ENCODE data around the gene B4GALNT3.
"Not testable (repeated sequence)": the region's sequence is repeated elsewhere in the genome, so short reads cannot be mapped to it uniquely, and the experiment has no call there.

B4GALNT3 gene

GRCh38 chr12:459430-460258, at the start of gene B4GALNT3:
B4GALNT3 (plus strand) TSS chr12:459939; CDS start chr12:460377, 438 bp downstream.
- no peak for DNase-seq

- DNase-seq = no peak
These were observed 44.9 kb upstream of the B4GALNT3 start for GRCh38 chr12:414859-415258.

GRCh38 chr12:418432-418831, 41.3 kb upstream of the B4GALNT3 start:
- DNase-seq = no peak

GRCh38 chr12:422526-422925, 37.2 kb upstream of the B4GALNT3 start:
- DNase-seq = no peak

- DNase-seq = not testable (repeated sequence)
These were observed 24.0 kb upstream of the B4GALNT3 start for GRCh38 chr12:435737-436136.

- DNase-seq = no peak
These were observed 17.4 kb upstream of the B4GALNT3 start for GRCh38 chr12:442235-442884.

- DNase-seq = no peak
These were observed 12.6 kb upstream of the B4GALNT3 start for GRCh38 chr12:447141-447540.

- DNase-seq = no peak
These were observed 10.5 kb upstream of the B4GALNT3 start for GRCh38 chr12:449203-449602.

GRCh38 chr12:450438-450837, 9.3 kb upstream of the B4GALNT3 start:
- DNase-seq = no peak

- DNase-seq = no peak
These were observed 7.0 kb upstream of the B4GALNT3 start for GRCh38 chr12:452667-453210.

GRCh38 chr12:454833-455232, 4.9 kb upstream of the B4GALNT3 start:
- DNase-seq = no peak

- DNase-seq = no peak
These were observed 3.9 kb upstream of the B4GALNT3 start for GRCh38 chr12:455821-456220.

- DNase-seq = no peak
These were observed 2.1 kb upstream of the B4GALNT3 start for GRCh38 chr12:457676-458075.

GRCh38 chr12:459050-459429, 699 bp upstream of the B4GALNT3 start:
- no peak for DNase-seq

GRCh38 chr12:460261-461230, 807 bp downstream of the B4GALNT3 start:
- no peak for DNase-seq

GRCh38 chr12:461425-461824, 1.7 kb downstream of the B4GALNT3 start:
- no peak for DNase-seq

GRCh38 chr12:462936-463705, 3.4 kb downstream of the B4GALNT3 start:
- DNase-seq = no peak

GRCh38 chr12:464484-465267, 4.9 kb downstream of the B4GALNT3 start:
- no peak for DNase-seq

- DNase-seq = no peak
These were observed 6.3 kb downstream of the B4GALNT3 start for GRCh38 chr12:466039-466438.

- DNase-seq = no peak
These were observed 7.0 kb downstream of the B4GALNT3 start for GRCh38 chr12:466762-467161.

GRCh38 chr12:467591-467990, 7.9 kb downstream of the B4GALNT3 start:
- no peak for DNase-seq

Measured in NCI-H2081 treated with DMSO at 0.1 percent for 48 hours (cell line).